GM21723 (cell line): ENCODE data around the gene C3.
"Not testable (repeated sequence)": the region's sequence is repeated elsewhere in the genome, so short reads cannot be mapped to it uniquely, and the experiment has no call there.

Source experiments
- ATAC-seq: cut with Tn5 transposase; IDR thresholded peaks from one replicate; pipeline ENCODE4 v1.9.1; 2021; ENCODE audit warnings: mild to moderate bottlenecking, moderate library complexity; ENCODE audit not compliant: unreplicated experiment

C3 gene

DNA sequence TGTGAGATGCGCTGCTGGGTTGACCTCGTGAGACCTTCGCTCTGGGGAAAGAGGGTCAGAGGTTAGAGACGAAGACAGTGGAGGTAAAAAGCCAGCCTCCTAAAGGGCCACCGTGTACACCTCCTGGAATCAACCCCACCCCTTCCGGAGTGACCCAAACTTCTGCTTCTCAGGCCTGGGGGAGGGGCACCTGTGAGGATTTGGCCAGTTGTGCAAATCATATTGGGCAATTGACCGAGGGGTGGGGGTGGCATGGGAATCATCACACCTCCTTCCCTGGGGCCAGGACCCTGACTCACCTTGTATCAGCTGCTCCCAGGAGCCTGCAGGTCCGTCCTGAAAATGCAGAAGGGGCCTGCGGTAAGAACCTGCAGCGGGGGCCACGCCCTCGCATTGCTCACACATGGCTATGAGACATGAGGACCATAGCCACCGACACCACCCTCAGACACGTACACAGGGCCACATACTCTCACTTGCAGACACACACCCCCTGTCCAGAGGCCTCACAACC, 53.3 kb downstream of the C3 start:
- no peak for ATAC-seq

DNA sequence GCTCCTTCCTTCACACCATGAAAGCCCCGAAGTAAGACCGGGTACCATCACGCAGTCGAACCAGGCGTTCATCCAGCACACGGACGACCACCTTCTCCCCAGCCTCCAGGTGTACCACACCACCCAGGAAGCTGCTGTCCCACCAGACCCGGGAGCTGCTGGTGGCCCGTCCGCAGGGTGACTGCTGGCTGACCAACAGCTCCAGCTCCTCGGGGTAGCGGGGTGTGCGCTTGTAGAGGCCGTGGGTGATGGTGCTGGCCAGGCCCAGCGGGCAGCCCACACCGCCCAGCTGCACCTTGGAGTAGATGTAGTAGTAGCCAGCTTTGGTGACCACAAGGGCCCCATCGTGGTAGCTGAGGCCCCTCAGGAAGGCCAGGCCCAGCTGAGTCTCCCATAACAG, 55.5 kb downstream of the C3 start:
- ATAC-seq = no peak

DNA sequence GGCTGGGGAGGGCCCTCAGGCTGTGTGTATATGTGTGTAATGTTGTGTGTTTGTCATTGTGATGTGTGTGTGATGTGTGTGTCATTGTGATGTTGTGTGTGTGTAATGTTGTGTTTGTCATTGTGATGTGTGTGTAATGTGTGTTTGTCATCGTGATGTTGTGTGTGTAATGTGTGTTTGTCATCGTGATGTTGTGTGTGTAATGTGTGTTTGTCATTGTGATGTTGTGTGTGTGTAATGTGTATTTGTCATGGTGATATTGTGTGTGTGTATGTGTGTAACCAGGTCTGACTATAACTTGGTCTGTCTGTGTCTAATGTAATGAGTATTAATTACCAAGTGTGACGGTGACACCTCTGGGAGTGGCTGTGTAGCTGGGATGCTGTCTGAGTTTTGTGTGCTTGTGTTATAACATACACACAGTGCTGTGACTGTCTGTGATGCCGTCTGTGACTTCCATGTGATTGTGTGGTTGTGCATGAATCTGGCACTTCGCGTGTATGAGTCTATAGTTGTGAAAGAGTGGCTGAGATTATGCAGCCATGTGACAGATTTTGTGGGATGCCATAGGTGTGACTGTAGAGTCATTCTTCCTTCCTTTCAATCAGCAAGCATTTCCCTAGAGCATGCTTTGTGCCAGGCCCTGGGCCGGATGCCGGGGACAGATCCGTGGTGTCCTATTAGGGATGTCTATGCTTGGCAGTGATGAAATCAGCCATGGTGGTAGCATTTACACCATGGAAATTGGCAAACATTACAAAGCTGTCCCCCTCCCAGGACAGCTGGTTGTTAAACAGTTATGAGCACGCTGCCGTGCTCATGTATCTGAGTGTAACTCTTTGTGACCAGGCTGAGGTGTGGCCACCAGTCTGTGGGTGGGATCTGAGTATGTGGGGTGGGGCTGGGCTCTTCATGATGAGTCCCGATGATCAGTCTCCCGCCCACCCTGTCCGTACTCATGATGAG, 56.9 kb downstream of the C3 start:
- no peak for ATAC-seq

GRCh38 chr19:6662702-6663101, 57.7 kb downstream of the C3 start:
- no peak for ATAC-seq

- ATAC-seq = not testable (repeated sequence)
Measured at GRCh38 chr19:6661509-6662244, 58.8 kb downstream of the C3 start.

GRCh38 chr19:6660930-6661329, 59.5 kb downstream of the C3 start:
- ATAC-seq = no peak

GRCh38 chr19:6656390-6656789, 64.1 kb downstream of the C3 start:
- ATAC-seq = not testable (repeated sequence)

GRCh38 chr19:6654347-6655310, 65.8 kb downstream of the C3 start:
- ATAC-seq = no peak

DNA sequence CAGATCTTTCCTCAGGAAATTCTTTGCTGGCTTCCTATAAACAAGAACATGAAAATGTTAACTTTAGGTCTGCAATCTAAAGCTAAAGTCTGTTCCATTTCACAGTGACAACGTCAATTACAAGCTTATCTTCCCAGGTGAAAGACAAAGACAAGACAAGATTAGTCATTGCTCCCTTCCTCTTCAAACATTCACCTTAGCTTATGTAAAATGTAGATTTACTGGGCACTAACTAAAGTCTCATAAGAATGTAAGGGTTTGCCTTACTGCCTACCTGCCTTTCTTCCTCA, 67.7 kb downstream of the C3 start:
- no peak for ATAC-seq

DNA sequence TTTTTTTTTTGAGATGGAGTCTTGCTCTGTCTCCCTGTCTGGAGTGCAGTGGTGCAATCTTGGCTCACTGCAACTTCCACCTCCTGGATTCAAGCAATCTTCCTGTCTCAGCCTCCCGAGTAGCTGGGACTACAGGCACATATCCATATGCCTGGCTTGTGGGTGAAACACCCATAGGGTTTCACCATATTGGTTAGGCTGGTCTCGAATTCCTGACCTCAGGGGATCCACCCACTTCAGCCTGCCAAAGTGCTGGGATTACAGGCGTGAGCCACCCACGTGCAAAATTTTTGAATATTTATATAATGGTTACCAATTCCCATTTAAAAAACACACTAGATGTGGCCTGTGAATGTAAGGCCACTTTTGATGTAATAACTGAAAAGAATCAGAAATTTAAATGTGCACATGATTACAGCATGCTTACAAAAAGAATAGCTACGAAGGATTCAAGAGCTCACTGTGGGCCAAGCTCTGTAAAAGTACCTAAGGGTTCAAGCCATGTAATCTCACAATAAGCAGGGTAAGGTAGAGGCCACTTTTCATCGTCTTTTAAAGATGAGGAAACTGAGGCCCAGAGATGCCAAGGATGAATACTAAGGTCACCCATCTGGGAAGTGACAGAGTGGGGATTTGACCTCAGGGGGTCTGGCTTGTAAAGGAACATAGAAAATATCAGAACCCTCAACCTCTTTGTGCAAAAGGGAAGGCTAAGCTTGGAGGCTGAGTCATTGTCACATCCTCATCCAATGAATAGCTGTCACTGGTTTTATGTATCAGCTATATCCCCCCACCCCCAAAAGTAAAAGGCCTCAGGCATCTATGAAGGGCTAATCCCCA, 68.3 kb downstream of the C3 start:
- ATAC-seq = no peak

GRCh38 chr19:6649185-6649584, 71.3 kb downstream of the C3 start:
- ATAC-seq = no peak

DNA sequence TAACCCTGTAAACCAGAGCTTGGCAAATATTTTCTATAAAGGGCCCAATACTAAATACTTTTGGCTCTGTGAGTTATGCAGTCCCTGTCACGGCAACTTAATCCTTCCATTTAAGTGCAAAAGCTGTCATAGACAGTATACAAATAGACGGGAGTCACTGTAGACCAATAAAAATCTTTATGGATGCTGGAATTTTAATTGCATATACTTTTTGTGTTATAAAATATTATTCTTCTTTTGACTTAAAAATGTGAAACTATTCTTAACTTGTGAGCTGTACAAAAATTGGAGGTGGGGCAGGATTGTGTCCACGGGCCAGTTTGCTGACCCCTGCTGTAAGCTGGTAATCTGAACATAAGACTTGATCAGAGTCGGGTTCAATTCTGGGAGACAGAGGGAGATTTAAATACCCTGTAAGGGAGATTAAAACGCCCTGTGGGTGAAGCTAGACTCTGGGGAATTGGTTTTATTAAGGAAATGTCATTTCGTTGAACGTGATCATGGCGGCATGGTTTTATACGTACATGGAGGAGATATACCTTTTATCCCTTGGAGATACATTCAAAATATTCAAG, 72.2 kb downstream of the C3 start:
- no peak for ATAC-seq

GRCh38 chr19:6644796-6645195, 75.7 kb downstream of the C3 start:
- ATAC-seq = no peak

DNA sequence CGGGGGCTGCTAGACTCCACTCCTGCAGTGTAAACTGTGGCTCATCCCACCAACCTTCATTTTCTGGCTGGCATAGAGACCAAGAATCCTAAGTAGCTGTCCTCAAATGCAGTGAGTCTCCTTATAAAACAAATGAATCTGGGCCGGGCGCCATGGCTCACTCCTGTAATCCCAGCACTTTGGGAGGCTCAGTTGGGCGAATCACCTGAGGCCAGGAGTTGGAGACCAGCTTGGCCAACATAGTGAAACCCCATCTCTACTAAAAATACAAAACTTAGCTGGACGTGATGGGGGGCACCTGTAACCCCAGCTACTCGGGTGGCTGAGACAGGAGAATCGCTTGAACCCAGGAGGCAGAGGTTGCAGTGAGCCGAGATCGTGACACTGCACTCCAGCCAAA, 80.1 kb downstream of the C3 start:
- ATAC-seq = not testable (repeated sequence)

GRCh38 chr19:6639439-6639838, 81.0 kb downstream of the C3 start:
- ATAC-seq = no peak

DNA sequence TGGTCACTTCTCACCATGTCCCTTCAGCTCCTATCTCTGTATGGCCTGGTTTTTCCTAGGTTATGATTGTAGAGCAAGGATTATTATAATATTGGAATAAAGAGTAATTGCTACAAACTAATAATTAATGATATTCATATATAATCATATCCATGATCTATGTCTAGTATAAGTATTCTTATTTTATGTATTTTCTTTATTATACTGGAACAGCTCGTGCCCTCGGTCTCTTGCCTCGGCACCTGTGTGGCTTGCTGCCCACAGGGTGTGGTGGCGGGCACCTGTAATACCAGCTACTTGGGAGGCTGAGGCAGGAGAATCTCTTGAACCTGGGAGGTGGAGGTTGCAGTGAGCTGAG, 87.0 kb downstream of the C3 start:
- ATAC-seq = not testable (repeated sequence)

- ATAC-seq = not testable (repeated sequence)
Measured at GRCh38 chr19:6632747-6633455, 87.5 kb downstream of the C3 start.

- no peak for ATAC-seq
Measured at GRCh38 chr19:6632002-6632621, 88.3 kb downstream of the C3 start.
